ENCODE results near the gene DENND6A.
A peak's percentile ranks its signal among the peaks of the same experiment; 100 is the strongest.

DNA sequence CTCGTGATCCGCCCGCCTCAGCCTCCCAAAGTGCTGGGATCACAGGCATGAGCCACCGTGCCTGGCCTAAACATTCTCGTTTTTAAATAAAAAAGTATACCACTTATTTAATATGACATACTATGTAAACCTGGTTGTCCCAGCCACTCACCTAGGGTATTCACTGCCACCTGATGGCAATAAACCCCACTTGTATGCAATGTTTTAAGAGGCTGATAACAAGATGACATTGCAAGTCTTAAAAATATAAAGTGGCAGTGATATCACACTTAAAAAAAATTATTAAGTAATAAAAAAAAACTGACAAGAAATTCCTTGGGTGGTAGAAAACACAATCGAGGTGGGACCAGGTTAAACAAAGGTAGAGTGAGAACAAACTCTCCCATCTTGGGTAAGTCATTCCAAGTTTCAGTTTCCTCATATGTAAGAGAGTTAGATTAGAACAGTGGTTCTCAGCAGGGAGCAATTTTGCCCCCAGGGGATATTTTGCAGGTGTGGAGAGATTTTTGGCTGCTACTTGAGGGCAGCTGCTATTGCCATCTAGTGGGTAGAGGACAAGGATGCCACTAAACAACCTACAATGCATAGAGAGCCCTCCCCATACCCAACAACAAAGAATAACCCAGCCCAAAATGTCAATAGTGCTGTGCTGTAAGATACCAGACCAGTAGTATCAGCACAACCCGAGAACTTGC lies 110.3 kb downstream of the DENND6A start:
- peak in 1 of 5 experiments; percentile 12 for TF ChIP-seq CTCF (IDR thresholded peaks at IDR 0.05)
- TF ChIP-seq POLR2A (IDR thresholded peaks at IDR 0.05): no peak
- no peak for TF ChIP-seq POLR2AphosphoS5 (IDR thresholded peaks at IDR 0.05)
- no peak for TF ChIP-seq EP300 (IDR thresholded peaks at IDR 0.05; ENCODE audit: low read depth)
